T-helper 2 cell (primary cell): ENCODE results near the gene AGPAT2.
A peak's percentile ranks its signal among the peaks of the same experiment; 100 is the strongest.

Experiments
- DNase-seq, 5 experiments: peaks; one replicate each; pipeline versions ENCODE4 v3.0.0 to v3.0.0-alpha.2; 2012 to 2022
- total RNA-seq, 2 donors: gene quantifications; one replicate each; lab custom pipeline; 2026; lab: John Stamatoyannopoulos, UW

Gene AGPAT2
- total RNA-seq: 5.3 to 9.1 reads per million in 2 donors

DNA sequence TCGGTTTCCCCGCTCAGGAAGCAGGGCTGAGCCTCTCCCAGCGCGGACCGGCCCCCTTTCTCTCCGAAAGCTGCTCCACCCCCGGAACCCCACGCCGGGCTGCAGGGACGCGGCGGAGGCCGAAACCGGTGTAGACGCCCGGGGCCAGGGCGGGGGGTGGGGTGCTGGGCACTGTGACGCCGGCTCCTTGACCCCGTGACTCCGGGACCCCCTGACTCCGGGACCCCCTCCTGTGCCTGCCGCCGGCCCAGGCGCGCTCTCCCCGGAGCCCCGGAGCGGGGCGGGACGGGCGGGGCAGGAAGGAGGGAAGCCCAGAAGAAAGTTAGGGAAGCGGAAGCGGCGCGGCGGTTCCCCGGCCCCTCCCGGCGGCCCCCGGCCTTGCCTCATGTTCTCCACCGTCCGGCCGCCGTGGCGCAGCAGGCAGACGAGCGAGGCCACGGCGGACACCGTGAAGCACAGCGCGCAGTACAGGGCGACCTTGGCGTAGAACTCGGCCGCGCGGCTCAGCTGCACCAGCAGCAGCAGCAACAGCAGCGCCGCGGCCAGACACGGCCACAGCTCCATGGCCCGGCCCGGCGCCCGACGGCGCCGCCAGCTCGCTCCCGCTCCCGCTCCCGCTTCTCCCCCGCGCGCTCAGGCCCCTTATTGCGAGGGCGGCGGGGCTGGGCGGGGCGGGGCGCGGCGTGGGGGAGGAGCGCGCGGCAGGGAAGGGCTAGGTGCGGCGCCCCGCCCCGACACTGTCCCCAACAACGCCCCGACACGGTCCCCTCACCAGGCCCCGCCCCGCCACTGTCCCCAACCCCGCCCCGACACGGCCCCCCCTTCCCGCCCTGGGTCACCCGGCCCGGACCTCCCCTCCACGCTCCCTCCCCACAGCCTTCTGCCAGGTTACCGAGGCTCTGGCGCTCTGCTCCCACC, at the start of gene AGPAT2:
Gene AGPAT2, minus strand, starts transcription at position 664 of the 918 bp plus-strand sequence. Its CDS starts 100 bp downstream, at position 564.
- DNase-seq: peak; percentile 36 to 73 (median 51)

- no peak for DNase-seq
These were observed 48.7 kb upstream of the AGPAT2 start for GRCh38 chr9:136735812-136736480.

DNA sequence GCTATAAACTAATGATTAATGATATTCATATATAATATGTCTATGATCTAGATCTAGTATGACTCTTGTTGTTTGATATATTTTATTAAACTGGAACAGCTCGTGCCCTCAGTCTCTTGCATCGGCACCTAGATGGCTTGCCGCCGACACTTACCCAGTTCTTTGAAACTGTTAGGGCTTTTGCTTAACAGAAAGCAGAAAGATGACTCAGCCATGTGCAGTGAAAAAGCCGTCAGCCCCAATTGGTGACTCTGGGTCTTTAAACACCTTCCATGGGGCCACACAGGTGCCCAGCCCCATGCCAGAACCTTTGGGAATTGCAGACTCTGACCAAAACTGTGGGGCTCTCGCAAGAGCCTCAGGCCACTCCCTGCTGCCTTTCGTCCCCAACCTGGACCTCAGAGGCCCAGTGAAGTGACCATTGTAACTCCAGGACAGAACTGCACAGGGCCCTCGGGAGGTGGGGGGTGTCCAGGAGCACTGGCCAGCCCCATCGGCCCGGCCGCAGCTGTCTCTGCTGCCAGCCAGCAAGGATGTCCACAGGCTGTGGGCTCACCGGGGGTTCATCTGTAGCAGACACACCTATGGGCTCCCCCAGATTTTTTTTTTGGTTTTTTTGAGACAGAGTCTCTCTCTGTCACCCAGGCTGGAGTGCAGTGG, 47.7 kb upstream of the AGPAT2 start:
- no peak for DNase-seq

GRCh38 chr9:136733611-136734010, 46.4 kb upstream of the AGPAT2 start:
- DNase-seq: no peak

- no peak for DNase-seq
These were observed 45.4 kb upstream of the AGPAT2 start for GRCh38 chr9:136732444-136733178.

DNA sequence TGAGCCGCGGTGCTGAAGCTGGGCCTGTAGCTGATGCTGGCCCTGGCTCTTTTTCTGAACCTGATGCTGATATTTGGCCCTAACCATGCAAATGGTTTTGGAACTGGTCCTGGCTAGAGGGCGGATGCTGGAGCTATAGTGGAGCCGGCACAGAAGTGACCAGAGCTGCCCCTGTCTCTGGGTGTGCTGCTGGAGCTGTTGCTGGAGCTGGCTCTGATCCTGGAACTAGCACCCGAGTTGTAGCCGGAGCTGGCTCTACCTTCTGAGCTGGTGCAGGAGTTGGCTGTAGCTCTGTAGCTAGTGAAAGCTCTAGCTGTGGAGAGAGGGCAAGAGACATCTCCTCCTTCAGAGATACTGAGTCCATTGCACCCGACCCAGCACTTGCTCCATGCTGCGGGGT, 42.7 kb upstream of the AGPAT2 start:
- no peak for DNase-seq

DNA sequence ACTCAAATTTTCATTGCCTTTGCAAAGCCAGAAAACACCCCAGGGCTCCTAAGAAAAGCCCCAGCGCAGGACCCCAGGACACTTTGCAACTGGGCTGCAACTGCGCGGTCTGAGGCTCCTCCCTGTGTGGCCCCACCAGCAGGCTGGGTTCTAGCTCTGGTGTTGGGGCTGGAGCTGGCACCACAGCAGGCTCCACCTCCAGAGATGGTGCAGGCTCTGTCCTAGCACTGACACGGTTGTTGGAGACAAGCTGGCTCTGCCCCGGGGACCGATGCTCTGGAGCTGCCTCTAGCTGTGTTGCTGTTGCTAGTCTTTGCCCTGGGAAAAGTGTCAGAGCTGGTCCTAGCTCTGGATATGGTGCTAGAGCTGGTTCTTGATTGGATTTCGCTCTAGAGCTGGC, 41.9 kb upstream of the AGPAT2 start:
- peak in 1 of 5 experiments; percentile 34 for DNase-seq

DNA sequence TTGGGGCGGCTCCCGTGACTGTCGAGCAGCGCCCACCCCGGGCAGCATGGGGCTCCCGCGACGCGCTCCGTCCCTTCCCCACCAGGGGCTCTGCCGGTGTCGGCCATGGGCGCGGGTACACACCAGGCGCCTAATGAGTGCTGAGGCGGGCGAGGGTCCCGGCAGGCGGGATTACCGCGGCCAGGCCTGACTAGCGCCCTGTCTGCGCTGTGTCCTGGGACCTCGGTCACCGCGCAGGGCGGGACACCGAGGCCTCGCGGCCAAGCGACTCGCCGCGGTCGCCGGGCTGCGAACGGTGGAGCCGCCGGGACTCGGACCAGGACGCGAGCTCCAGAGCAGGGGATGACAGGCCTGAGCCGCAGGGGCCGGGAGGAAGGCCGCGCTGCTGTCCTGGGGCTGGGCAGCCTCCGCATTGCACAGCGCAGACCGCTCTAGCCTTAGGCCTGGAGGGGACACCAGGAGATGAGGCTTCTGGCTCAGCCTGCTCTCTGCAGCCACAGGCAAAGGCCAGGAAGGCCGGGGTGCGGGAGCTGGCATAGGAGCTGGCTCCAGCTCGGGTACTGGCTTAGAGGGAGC, 41.4 kb upstream of the AGPAT2 start:
- DNase-seq: no peak

DNA sequence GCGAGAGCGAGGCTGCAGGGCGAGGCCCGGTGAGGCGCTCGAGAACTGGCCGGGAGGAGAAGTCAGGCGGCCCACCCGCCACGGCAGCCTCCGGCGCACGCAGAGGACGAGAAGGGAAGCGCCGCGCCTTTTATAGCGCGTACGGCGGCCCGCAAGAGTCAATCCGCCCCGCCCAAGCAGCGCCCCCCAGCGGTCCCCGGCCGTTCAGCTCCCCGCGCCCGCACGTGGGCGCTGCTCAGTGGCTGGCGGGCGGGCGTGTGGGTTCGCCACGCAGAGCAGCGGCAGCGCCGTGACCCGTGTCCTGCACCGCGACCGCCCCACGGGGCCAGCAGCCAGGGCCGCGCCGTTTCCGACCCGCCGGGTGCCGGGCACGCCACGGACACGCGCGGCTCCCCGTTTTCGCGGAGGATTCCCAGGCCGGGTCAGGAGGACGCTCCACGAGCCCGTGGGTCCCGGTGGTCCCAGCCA, 40.9 kb upstream of the AGPAT2 start:
- peak; percentile 84 to 93 (median 87) for DNase-seq

- DNase-seq: peak in 3 of 5 experiments; percentile 17 to 81 (median 45)
These were observed 39.5 kb upstream of the AGPAT2 start for GRCh38 chr9:136726631-136727191.

GRCh38 chr9:136726118-136726517, 38.9 kb upstream of the AGPAT2 start:
- DNase-seq: no peak

DNA sequence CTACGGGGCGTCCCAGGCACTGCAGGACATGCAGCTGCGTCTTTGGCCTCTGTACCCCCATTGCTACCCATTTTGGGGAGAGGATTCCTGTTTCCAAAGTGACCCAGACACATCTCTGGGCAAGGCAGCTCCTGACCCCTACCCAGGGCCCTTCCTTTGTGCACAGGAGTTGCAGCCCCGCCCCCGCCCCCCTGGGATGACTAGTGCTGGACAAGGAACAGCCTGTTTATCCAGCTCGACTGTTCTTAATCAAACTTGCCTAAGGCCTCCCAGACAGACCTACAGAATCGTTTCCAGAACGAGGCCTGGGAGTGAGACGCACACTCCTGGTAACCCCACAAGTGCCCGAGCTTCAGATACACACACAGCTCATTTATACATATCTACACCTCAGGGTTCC, 38.4 kb upstream of the AGPAT2 start:
- no peak for DNase-seq

- no peak for DNase-seq
These were observed 37.5 kb upstream of the AGPAT2 start for GRCh38 chr9:136724772-136725171.

DNA sequence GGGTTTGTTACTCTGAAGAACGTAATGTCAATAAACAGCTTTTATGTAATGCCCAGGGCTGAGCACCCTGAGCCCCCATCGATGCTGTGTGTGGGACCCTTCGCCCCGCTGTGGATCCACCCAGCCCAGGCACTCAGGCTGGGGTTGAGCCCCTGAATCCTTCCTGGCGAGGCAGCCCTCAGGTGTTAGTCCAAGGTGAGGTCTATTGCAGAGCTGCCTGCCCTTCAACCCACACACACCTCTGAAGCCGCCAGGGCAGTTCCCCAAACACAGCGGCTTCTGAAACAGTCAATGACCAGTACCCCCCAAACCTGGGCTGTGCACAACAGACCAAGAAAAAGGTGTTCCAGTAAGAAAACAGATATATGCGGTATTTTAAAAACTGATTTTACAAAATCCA, 36.7 kb upstream of the AGPAT2 start:
- no peak for DNase-seq

DNA sequence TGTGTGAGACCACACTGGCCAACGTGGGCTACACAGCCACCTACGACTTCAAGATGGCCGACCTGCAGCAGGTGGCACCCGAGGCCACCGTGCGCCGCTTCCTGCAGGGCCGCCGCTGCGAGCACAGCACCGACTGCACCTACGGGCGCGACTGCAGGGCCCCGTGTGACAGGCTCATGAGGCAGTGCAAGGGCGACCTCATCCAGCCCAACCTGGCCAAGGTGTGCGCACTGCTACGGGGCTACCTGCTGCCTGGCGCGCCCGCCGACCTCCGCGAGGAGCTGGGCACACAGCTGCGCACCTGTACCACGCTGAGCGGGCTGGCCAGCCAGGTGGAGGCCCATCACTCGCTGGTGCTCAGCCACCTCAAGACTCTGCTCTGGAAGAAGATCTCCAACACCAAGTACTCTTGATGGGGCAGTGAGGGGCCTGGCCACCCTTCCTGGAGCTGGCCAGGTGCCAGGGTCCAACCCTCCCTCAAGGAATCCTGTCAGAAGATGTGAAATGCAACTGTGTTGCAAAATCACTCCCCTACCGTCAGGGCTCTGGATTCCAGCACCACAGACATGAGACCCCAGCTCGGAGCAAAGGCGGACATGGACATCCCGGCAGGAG, 36.2 kb upstream of the AGPAT2 start:
- no peak for DNase-seq

DNA sequence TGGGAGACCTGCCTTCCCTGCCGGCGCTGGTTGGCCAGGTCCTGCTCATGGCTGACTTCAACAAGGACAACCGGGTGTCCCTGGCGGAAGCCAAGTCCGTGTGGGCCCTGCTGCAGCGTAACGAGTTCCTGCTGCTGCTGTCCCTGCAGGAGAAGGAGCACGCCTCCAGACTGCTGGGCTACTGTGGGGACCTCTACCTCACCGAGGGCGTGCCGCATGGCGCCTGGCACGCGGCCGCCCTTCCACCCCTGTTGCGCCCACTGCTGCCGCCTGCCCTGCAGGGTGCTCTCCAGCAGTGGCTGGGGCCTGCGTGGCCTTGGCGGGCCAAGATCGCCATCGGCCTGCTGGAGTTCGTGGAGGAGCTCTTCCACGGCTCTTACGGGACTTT, 35.7 kb upstream of the AGPAT2 start:
- DNase-seq: no peak

DNA sequence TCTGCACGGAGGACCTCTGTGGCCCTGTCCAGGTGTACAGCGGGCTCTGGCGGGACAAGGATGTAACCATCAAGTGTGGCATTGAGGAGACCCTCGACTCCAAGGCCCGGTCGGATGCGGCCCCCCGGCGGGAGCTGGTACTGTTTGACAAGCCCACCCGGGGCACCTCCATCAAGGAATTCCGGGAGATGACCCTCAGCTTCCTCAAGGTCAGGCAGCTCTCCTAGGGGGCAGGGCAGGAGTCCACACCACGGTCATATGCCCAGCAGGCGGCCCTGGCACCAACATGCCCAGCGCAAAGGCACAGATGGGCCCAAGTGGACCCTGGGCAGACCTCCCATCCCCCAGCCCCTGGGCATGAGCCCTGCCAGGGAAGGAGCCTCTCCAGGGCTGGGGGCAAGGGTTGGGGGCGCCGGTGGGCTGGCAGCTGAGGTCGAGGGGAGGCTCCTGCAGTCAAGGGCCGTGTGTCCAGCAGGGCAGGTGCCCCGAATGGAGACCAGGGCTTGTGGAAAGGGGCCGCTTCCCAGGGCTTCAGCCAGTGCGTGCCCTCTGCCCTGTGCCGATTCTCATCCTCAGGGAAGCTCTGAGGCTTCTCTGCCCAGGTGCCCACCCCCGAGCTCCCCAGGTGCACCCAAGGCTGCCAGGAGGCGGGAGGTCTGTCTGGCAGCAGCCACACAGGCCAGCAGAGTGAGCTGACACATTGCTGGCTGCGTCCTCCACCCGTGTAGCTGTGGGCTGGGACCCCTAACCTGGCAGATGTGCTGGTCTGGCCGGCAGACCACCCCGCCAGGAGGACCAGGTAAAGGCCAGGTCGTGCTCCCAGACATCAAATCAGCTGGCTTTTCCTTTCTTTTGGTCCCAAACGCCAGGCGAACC, 35.1 kb upstream of the AGPAT2 start:
- no peak for DNase-seq

DNA sequence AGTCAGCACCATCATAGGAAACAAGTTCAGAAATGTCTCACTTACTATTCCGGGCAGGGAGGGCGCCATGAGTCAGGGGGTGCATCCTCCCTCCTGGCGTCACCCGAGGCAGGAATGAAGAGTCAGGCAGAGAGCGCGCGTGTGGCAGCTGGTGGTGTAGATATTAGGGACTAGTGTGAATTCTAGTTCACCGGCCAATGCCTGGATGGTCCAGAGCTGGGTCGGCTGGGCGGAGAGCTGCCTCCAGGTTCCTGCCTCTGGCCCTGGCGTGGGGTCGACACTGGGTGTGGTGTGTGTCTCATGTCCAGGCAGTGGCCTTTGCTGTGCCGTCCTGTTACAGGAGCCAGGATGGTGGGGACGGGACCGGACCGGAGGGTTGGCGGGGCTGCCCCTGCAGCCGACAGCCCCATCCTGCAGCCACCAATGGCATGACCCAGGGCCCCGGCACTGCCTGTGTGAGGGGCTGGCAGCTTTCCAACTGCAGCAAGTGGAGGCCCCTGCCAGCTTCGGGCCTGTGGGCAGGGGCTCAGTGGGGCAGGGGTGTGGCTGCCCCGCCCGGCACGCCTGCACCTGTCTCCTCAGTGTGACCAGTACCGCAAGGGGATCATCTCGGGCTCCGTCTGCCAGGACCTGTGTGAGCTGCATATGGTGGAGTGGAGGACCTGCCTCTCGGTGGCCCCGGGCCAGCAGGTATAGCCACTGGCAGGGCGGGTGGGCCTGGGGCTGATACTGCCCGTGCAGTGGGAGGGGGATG, 34.3 kb upstream of the AGPAT2 start:
- DNase-seq: no peak

GRCh38 chr9:136720898-136721338, 33.7 kb upstream of the AGPAT2 start:
- DNase-seq: no peak
